KMS-11 (cell line): ENCODE data around the gene GLRA1.
"Not testable (repeated sequence)": the region's sequence is repeated elsewhere in the genome, so short reads cannot be mapped to it uniquely, and the experiment has no call there.

Source experiments
- H2AFZ ChIP-seq: fragments of 200-600 bp; sonication (generic); 2 replicates; pipeline ENCODE4 v1.6.1; 2016; ENCODE audit warnings: antibody characterized with exemption, mixed run types, low read depth
- H3K27ac ChIP-seq: fragments of 200-600 bp; sonication (generic); 2 replicates; pipeline ENCODE4 v1.6.1; 2016; ENCODE audit warnings: mild to moderate bottlenecking, mixed run types
- H3K27me3 ChIP-seq: fragments of 200-600 bp; sonication (generic); 2 replicates; pipeline ENCODE4 v1.6.1; 2017; ENCODE audit warnings: mild to moderate bottlenecking, low read depth, mixed run types, moderate library complexity; ENCODE audit not compliant: insufficient read depth
- H3K36me3 ChIP-seq: fragments of 200-600 bp; sonication (generic); 2 replicates; pipeline ENCODE4 v1.6.1; 2017; ENCODE audit warnings: mild to moderate bottlenecking, mixed run types; ENCODE audit not compliant: insufficient read depth
- H3K4me1 ChIP-seq: fragments of 200-600 bp; sonication (generic); 2 replicates; pipeline ENCODE4 v1.6.1; 2016; ENCODE audit warnings: mild to moderate bottlenecking, low read depth, mixed run types; ENCODE audit not compliant: poor library complexity, severe bottlenecking
- H3K4me2 ChIP-seq: fragments of 200-600 bp; sonication (generic); 2 replicates; pipeline ENCODE4 v1.7.0; 2016; ENCODE audit warnings: mild to moderate bottlenecking, mixed run types
- H3K4me3 ChIP-seq: fragments of 200-600 bp; sonication (generic); IDR thresholded peaks from 2 replicates; pipeline ENCODE4 v1.6.1; 2017; ENCODE audit warnings: low read depth, low read length, mixed read lengths; ENCODE audit not compliant: insufficient read depth
- H3K79me2 ChIP-seq: fragments of 200-600 bp; sonication (generic); 2 replicates; pipeline ENCODE4 v1.6.1; 2016; ENCODE audit warnings: low read depth, mixed run types; ENCODE audit not compliant: insufficient read depth
- H3K9ac ChIP-seq: fragments of 200-600 bp; sonication (generic); 2 replicates; pipeline ENCODE4 v1.6.1; 2016; ENCODE audit warnings: mild to moderate bottlenecking, mixed run types
- H4K20me1 ChIP-seq: fragments of 200-600 bp; sonication (generic); 2 replicates; pipeline ENCODE4 v1.6.1; 2016; ENCODE audit warnings: mild to moderate bottlenecking, mixed run types; ENCODE audit not compliant: insufficient read depth
- CTCF ChIP-seq: fragments of 200-600 bp; sonication (generic); conservative IDR thresholded peaks from 2 replicates; pipeline ENCODE4 v1.6.1; 2017; ENCODE audit warnings: low read depth, mild to moderate bottlenecking, antibody characterized with exemption, low read length, moderate library complexity, mixed read lengths

The GLRA1 gene

GRCh38 chr5:151897020-151897552, 27.6 kb downstream of the GLRA1 start:
- Histone ChIP-seq H3K9ac (no peak overlapping the region), H3K27ac (no peak overlapping the region), H3K4me2 (no peak overlapping the region), H3K36me3 (no peaks in the 10 kb centered on the region), H3K4me3 (no peak overlapping the region), H4K20me1 (no peaks in the 10 kb centered on the region), H3K4me1 (no peaks in the 10 kb centered on the region), H3K27me3 (no peaks in the 10 kb centered on the region), H3K79me2 (no peaks in the 10 kb centered on the region), H2AFZ (no peak overlapping the region)
- TF ChIP-seq CTCF, result no peak

GRCh38 chr5:151896031-151896691, 28.5 kb downstream of the GLRA1 start:
- Histone ChIP-seq H3K79me2 (no peaks in the 10 kb centered on the region), H3K4me2 (no peak overlapping the region), H3K4me1 (no peaks in the 10 kb centered on the region), H3K27ac (no peak overlapping the region), H4K20me1 (no peaks in the 10 kb centered on the region), H3K36me3 (no peaks in the 10 kb centered on the region), H2AFZ (no peak overlapping the region), H3K4me3 (no peak overlapping the region), H3K9ac (no peak overlapping the region), H3K27me3 (no peaks in the 10 kb centered on the region)
- no peak for TF ChIP-seq CTCF

GRCh38 chr5:151895660-151896030, 29.0 kb downstream of the GLRA1 start:
- Histone ChIP-seq H3K27ac (no peak overlapping the region), H3K9ac (no peak overlapping the region), H3K4me3 (no peak overlapping the region), H3K4me1 (no peaks in the 10 kb centered on the region), H3K27me3 (no peaks in the 10 kb centered on the region), H2AFZ (no peak overlapping the region), H3K4me2 (no peak overlapping the region), H4K20me1 (no peaks in the 10 kb centered on the region), H3K36me3 (no peaks in the 10 kb centered on the region), H3K79me2 (no peaks in the 10 kb centered on the region)
- TF ChIP-seq CTCF, result no peak

- not testable (repeated sequence) for H3K4me3 ChIP-seq, H4K20me1 ChIP-seq, H3K4me1 ChIP-seq, H3K4me2 ChIP-seq, H3K27me3 ChIP-seq, H3K27ac ChIP-seq, H3K79me2 ChIP-seq, H2AFZ ChIP-seq, H3K36me3 ChIP-seq, H3K9ac ChIP-seq
Measured at GRCh38 chr5:151893485-151893884, 31.2 kb downstream of the GLRA1 start.

- H3K4me2 ChIP-seq, result no peak overlapping the region
Measured at GRCh38 chr5:151892393-151892792, 32.3 kb downstream of the GLRA1 start.

More at GRCh38 chr5:151892393-151892792, 32.3 kb downstream of the GLRA1 start:
- no peak overlapping the region for H2AFZ ChIP-seq
- H4K20me1 ChIP-seq, result no peaks in the 10 kb centered on the region
- no peaks in the 10 kb centered on the region for H3K4me1 ChIP-seq
- H3K4me3 ChIP-seq, result no peak overlapping the region
- H3K36me3 ChIP-seq, result no peaks in the 10 kb centered on the region
- no peaks in the 10 kb centered on the region for H3K27me3 ChIP-seq
- no peaks in the 10 kb centered on the region for H3K79me2 ChIP-seq
- no peak overlapping the region for H3K9ac ChIP-seq
- H3K27ac ChIP-seq, result no peak overlapping the region
- TF ChIP-seq CTCF, result no peak
